Stimulated activated CD8-positive, alpha-beta memory T cell treated with anti-CD3 and anti-CD28 coated beads, Interleukin-7, amount 100 ng/mL, for 4 hours (primary cell): ENCODE measurements around the gene R3HDM4.

Experiments
- DNase-seq, 2 donors: peaks; one replicate each; pipeline ENCODE4 v3.0.0-alpha.2; 2020; ENCODE audit warnings: low read depth in 2 of 2

Gene R3HDM4

DNA sequence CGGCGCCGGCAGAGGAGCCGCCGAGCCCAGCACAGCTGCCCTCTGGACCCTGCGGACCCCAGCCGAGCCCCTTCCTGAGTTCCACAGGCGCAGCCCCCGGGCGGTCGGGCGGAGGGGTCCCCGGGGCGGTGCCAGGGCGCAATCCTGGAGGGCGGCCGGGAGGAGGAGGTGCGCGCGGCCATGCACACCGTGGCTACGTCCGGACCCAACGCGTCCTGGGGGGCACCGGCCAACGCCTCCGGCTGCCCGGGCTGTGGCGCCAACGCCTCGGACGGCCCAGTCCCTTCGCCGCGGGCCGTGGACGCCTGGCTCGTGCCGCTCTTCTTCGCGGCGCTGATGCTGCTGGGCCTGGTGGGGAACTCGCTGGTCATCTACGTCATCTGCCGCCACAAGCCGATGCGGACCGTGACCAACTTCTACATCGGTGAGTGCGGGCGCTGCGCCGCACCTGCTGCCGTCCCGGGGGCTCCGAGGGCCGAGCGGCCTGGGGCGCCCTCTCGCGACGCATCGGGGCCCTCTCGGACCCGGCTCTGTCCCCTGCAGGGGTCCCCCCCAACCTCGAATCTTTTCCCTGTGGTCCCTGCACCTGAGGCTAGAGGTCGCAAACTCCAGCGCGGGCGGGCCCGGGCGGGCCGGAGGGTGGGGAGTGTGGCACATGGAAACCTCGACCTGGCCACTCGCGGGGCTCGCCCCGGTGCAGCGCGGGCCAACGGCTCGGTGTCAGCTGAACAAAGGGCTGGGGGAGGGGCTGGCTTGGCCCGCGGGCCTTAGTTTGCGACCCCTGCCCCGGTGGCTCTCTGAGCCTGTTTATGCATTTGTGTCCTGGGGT, 4.5 kb upstream of the R3HDM4 start, which contains the start of gene KISS1R:
KISS1R (plus strand) TSS at position 11 of the 829 bp plus-strand sequence; CDS start at position 181, 170 bp downstream.
- DNase-seq: no peak

DNA sequence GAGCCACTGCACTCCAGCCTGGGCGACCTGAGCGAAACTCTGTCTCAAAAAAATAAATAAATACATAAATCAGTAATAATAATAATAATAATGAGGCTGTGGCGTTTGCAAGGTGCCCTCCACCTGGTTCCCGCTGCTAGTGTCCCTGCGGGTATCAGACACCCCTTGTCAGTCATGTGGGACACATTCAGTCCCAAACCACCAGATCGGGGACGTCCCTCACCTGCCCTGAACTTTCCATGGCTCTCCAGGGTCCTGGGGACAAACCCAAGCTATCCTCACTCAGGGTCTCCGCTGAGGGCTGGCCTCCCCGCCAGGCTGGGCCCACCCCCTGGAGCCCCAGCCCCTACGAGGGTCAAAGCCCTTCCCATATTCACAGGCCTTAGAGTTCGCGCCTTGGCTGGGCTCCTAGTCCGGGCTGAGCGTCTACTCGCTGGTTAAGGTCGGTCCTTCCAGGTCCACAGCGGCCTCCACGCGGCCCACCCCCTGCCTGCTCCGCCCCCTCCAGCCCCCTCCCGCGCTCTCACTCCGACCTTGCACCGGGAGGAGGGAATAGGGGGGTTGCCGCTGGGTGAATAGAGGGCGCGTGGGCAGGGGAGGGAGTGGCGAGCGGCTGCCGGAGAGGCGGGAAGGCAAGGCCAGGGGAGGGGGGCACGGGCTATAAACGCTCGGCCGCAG, 3.8 kb upstream of the R3HDM4 start:
- no peak for DNase-seq

DNA sequence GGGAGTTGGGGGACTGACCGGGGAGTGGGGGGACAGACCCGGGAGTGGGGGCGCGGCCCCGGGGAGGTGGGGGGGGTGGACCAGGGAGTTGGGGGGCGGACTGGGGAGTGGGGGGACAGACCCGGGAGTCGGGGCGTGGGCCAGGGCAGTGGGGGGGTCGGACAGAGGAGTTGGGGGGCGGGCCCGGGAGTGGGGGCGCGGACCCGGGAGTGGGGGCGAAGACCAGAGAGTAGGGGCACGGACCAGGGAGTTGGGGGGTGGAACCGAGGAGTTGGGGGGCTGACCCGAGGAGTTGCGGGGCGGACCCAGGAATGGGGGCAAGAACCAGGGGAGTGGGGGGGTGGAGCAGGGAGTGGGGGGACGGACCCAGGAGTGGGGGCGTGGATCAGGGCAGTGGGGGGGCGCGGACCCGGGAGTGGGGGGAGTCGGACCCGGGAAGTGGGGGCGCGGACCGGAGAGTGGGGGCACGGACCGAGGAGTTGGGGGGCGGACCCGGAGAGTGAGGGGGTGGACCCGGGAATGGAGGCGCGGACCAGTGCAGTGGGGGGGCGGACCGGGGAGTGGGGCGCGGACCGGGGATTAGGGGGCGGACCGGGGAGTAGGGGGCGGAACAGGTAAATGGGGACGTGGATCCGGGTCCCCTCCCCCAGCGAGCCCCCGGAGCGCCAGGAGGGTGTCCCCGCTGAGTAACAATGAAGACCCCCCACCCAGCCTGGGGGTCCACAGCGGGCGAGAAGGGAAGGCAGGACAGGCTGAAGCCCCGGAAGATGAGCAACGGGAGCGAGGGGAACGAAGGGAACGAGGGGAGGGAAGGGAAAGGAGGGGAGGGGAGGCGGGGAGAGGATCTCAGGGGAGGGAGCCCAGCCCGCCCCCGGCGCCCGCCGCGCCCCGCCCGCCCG, 589 bp downstream of the R3HDM4 start:
- no peak for DNase-seq

DNA sequence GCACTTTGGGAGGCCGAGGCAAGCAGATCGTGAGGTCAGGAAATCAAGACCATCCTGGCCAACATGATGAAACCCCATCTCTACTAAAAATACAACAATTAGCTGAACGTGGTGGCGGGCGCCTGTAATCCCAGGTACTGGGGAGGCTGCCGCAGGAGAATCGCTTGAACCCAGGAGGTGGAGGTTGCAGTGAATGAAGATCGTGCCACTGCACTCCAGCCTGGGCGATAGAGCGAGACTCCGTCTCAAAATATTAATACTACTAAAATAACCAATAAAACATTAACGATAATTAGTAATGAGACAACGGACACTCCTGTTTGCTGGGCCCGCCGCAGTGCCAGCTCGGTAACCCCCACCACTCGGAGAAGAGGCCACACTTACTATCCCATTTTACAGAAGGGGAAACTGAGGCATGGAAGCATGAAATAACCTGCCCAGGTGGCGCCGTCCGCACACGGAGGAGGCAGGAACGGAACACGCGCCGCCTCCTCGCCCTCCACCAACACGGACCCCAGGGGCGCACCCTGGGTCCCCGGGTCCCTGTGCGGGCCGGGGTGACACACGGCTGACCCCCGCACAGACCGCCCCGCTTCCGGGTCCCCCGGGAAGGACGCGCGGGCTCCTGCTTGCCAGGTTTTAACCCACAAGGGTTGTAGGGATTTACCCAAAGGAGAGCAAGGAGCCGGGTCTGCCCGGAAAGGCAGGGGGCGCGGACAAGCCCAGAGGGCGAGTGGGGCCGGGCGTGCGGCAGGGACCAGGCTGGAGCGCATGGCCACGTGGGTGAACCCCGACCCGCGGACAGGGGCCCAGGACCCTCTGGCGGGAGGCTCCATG, 1.6 kb downstream of the R3HDM4 start:
- no peak for DNase-seq

DNA sequence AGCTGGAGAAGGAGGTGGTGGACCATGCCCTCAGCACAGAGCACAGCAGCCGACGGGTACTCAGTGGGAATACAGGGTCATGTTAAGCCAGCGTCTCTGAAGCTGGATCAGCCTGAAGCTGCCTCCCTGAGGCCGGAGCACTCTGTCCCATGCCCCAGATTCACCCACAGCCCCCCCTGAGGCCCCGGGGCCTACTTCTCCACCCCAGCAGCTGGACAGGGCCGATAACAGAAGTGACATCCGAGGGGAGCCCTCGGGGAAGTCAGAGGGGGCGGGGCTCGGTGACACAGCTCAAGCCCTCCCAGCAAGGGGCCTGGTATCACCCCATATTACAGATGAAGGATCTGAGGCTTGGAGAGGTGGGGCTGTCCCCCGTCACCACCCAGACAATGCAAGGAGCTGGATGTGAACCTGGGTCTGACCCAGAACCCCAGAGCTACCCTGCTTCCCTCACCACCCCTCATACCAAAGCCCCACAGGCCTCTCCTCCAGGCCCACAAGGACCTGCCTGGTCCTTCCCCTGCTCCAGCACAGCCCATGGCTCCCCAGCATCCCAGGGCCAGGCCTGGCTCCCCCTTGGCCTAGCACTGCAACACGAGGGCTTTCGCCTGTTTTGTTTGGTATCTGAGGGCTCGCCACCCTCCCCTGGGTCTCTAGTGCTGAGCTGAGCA, 5.7 kb downstream of the R3HDM4 start:
- no peak for DNase-seq

DNA sequence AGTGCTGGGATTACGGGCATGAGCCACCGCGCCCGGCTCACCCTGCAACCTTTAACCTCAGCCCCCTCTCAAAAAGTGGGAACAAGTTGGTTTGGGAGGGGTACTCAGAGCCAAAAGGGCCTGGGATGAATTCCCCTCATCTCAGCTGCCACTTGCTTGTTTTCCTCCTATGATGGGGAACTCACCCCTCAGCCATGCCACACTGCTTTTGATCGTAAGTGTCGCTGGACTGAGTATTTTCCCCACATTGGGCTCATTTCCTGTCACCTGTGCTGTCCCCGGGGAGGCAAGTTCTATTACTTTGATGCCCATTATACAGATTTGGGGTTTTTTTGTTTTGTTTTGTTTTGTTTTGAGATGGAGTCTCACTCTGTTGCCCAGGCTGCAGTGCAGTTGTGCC, 6.5 kb downstream of the R3HDM4 start:
- no peak for DNase-seq

DNA sequence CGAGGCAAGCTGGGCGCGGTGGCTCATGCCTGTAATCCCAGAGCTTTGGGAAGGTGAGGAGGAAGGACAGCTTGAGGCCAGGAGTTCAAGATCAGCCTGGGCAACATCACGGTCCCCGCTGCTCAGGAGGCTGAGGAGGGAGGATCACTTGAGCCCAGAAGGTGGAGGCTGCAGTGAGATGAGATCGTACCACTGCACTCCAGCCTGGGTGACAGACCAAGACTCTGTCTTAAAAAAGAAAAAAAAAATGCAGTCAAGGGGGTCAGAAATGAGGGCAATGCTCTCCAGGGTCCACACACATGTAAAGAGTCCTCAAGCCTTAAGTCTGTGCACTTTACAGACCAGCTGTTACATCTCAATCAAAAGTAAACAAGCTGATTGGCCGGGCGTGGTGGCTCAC, 8.5 kb downstream of the R3HDM4 start:
- no peak for DNase-seq

DNA sequence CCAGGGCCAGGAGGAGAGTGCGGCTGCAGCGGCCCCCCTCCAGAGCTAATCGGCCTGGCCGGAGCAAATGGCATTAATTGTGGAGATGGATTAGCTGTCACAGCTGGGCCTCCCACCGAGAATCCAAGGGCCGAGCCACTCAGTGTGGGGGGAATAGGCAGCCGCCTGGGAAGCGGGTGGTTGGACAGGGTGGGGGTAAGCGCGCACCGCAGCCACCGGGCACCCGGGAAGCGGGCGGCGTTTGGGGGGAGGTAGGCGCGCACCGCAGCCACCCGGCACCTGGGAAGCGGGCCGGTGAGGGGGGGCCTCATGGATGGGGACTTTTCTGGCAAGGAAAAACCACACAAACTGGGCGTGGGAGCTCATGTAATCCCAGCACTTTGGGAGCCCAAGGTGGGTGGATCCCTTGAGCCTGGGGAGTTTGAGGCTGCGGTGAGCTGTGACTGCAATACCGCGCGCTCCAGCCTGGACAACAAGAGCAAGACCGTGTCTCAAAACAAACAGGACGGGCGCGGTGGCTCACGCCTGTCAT, 9.7 kb downstream of the R3HDM4 start:
- no peak for DNase-seq

DNA sequence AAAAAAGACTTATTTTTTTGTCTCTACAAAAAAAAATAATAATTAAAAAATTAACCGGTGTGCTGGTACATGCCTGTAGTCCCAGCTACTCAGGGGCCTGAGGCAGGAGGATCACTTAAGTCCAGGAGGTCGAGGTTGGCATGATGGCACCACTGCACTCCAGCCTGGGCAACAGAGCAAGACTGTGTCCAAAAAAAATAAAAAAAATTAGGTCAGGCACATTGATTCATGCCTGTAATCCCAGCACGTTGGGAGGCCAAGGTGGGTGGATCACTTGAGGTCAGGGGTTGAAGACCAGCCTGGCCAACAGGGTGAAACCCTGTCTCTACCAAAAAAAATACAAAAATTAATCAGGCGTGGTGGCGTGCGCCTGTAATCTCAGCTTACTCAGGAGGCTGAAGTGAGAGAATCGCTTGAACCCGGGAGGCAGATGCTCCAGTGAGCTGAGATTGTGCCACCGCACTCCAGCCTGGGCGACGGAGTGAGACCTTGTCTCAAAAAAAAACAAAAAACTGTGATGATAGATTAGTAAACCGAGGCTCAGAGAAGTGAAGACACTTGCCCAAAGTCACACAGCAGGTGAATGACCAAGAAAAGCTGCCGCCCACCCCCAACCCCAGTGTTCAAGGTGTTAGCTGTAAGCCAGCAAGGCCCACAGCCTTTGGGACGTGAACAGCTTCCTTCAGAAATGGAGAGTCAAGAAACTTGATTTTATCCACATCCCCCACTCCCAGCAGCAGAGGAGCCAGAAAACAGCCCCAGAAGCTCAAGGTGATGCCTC, 10.4 kb downstream of the R3HDM4 start:
- no peak for DNase-seq

DNA sequence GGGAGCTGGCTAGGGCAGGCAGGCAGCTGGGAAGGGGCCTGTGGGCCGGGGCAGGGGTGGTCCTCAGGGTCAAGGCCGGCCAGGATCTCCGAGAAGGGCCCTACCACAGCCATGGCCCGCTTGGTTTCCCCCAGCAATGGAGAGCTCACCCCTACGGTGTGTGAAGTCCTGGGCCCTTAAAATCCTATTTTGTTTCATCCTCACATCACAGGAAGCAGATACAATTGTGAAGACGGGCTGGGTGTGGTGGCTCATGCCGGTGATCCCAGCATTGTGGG, 11.0 kb downstream of the R3HDM4 start:
- DNase-seq: no peak

DNA sequence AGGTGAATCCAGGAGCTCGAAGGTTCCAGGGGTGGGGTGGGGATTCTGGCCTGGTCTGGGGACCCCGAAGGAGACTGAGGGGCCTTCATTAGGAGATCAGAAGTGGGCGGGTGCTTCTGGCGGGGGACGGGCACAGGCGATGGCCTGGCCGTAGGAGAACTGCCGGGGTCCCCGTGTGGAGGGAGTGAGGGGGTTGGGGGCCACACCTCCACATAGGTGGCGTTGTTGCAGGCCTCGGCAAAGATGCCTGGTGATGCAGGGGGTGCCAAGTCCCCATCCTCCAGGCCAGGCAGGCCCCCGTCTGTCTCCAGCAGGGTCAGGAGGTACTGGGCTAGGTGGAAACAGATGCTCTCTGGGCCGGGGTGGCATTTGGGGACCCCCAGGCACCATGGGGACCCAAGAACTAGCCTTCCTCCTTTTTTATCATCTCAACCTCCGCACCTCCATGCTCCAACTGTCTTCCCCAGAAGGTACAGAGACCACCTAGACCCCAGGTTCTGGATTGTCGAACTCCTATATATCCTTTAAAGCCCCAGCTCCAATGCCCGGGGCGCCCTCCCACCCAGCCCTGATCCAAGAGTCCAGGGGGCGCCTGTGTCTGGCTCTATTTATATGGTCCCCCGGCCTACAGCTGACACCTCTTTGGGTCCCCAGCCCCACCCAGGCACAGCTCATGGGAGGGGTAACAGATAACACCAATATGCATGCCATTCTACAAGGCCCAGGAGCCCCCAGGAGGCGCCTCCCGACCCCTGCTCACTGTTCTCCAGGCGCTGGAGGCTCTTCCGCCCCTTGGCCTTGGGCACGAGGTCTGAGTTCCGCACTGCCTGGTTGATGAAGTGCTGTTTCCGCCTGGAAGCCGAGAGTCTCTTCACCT, 11.6 kb downstream of the R3HDM4 start:
- no peak for DNase-seq

DNA sequence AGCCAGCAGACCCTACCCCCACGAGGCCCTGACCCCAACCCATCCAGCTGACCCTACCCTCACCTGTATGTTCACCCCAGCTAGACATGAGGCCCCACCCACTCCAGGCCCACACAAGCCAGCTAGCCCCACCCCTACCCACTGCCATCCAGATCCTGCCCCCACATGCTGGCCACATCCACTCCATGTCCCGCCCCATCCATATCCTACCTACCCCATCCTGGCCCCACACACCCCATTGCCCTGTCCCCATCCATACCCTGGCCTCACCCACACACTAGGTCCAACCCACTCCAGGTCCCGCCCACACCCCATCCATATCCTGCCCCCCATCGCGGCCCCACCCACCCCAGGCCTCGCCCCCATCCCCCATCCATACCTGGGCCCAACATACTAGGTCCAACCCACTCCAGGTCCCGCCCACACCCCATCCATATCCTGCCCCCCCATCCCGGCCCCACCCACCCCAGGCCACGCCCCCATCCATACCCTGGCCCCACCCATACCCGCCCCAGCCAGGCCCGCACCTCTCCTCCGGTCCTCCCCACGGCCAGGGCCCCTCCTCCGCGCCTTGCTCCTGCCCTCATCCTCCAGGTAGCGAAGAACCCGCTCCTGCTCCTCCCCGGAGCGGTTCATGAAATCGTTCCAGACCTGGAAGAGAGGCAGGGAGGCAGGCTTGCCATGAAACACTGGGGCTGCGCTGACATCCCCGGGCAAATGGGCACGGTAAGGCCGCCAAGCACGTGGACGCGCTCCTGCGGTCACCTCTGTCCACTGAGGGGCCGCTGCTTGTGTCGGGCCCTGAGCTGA, 12.5 kb downstream of the R3HDM4 start:
- DNase-seq: no peak

DNA sequence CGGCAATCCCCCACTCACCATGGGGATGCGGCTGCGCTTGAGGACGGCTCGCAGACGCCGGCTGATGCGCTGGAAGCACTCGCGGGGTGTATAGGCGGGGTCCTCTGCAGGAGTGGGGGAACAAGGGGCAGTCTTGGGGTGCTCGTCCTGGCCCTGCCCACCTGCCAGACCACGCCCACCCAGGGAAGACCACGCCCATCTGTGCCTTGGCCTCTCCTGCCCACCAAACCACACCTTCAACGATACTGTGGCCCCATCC, 13.0 kb downstream of the R3HDM4 start:
- DNase-seq: no peak

DNA sequence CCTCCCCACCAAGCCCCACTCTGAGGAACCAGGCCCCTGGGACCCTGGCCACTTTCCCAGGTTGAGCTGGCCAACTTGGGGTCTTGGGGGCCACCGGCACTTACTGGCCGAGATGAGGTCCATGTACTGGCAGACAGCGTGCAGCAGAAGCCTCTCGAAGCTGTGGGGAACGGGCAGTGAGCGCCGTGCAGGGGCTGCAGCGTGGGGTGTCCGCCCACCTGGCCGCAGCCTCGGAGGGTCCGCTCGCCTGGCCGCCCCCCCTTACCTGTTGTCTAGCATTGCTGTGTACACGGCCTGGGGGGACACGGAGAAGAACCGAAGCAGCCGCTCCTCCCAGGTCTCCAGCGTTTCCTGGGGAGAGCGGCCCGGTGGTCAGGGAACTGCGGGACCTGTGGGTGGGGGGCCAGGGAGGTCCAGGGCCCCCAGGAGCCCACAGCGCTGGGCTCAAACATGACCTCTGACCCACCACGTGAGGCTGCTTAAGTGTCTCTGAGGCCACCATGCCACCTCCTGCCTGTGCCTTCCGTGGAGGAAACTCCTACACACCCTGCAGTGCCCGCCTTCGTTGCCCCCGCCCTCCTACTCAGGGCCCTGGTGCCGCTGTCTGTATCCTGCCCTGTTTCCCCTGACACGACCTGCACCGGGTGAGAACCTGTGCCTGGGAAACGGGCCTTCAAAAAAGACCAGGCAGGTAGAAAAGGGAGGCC, 13.5 kb downstream of the R3HDM4 start:
- DNase-seq: no peak

DNA sequence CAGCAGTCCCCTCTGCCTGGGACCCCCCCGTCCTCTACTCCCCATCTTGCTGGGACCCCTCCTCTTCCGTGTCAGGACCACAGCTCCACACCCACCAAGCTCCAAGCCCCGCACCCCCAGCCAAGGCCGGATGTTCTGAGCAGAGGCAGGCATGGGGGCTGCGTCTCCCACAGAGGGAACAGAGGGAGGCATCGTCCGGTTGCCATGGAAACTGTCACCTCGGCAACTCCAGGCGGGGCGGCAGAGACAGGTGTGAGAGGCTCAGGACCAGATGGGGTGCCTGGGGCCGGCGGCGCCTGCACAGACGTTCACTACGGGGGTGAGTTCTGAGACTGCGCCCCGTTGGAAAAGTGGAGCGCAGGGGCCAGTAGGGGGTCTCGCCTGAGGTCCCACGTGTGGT, 14.4 kb downstream of the R3HDM4 start:
- no peak for DNase-seq

DNA sequence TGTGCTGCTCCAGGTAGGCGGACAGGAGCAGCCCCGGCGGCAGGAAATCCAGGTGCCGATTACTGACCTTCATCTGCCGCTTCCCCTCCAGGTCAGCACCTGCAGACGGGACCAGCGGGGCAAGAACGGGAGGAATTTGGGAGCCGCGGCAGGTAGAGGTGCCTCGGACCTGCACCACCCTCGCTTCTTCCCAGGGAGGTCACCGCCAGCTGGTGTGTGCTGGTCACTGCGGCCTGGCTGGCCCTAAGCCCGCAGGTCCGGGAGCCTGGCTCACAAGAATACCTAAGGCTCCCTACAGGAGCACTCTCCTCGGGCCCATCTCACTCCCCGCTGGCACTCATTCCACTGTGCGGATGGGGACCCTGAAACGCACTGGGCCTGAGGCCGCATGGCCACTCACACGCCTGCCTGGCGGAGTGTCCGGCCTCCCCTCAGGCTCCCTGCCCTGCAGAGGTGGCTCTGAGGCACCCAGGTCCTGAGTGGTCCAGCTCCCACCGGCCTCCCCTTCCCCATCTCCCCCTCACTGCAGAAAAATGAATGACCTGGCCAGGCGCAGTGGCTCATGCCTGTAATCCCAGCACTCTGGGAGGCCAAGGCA, 15.5 kb downstream of the R3HDM4 start:
- no peak for DNase-seq

DNA sequence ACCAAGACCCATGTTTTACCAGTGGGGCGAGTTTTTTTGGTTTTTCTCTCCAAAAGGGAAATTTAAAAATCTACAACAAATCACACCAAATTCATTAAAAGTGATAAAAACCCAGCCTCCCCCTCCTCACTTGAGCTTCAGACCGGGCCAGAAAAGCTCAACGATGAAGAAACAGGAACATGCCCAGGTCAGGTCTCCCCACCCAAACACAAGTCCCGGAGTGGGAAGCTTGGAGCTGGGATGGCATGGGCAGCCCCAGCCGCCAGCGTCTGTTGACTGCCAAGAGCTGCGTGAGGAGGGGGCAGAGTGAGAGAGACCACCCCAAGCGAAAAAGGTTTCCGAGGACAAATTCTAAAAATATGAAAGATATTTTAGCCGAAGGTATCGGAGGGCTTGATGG, 16.0 kb downstream of the R3HDM4 start:
- no peak for DNase-seq
